Measurements from ENCODE around the gene AMACR.

AMACR gene

GRCh38 chr5:34007201-34007620 is 639 bp downstream of the AMACR start:
- DNase-seq (ENCODE audit: low spot score) = no peak

GRCh38 chr5:34005681-34006080 is 2.2 kb downstream of the AMACR start:
- no peak for DNase-seq (ENCODE audit: low spot score)

- no peak for DNase-seq (ENCODE audit: low spot score)
These were observed 2.6 kb downstream of the AMACR start for GRCh38 chr5:34005211-34005610.

- no peak for DNase-seq (ENCODE audit: low spot score)
These were observed 3.9 kb downstream of the AMACR start for GRCh38 chr5:34003941-34004340.

GRCh38 chr5:34002629-34003328 is 5.1 kb downstream of the AMACR start:
- no peak for DNase-seq (ENCODE audit: low spot score)

GRCh38 chr5:34001241-34001841 is 6.5 kb downstream of the AMACR start:
- no peak for DNase-seq (ENCODE audit: low spot score)

GRCh38 chr5:33999978-34000377 is 7.9 kb downstream of the AMACR start:
- no peak for DNase-seq (ENCODE audit: low spot score)

- DNase-seq (ENCODE audit: low spot score) = peak; percentile 25
These were observed 10.4 kb downstream of the AMACR start for GRCh38 chr5:33997331-33997983.

GRCh38 chr5:33995865-33996264 is 12.0 kb downstream of the AMACR start:
- DNase-seq (ENCODE audit: low spot score) = no peak

- no peak for DNase-seq (ENCODE audit: low spot score)
These were observed 13.0 kb downstream of the AMACR start for GRCh38 chr5:33994845-33995244.

GRCh38 chr5:33992864-33993263 is 15.0 kb downstream of the AMACR start:
- no peak for DNase-seq (ENCODE audit: low spot score)

- DNase-seq (ENCODE audit: low spot score) = no peak
These were observed 22.4 kb downstream of the AMACR start for GRCh38 chr5:33985447-33985846.

- DNase-seq (ENCODE audit: low spot score) = no peak
These were observed 23.2 kb downstream of the AMACR start, which contains the start of gene SLC45A2 for GRCh38 chr5:33984671-33985124. Gene SLC45A2 (minus strand): TSS chr5:33984693. CDS start chr5:33984583, 110 bp downstream.

GRCh38 chr5:33984178-33984577 is 23.7 kb downstream of the AMACR start:
- DNase-seq (ENCODE audit: low spot score) = no peak

GRCh38 chr5:33981408-33982162 is 26.3 kb downstream of the AMACR start:
- DNase-seq (ENCODE audit: low spot score) = no peak

GRCh38 chr5:33980030-33980429 is 27.8 kb downstream of the AMACR start:
- no peak for DNase-seq (ENCODE audit: low spot score)

GRCh38 chr5:33978306-33978705 is 29.5 kb downstream of the AMACR start:
- DNase-seq (ENCODE audit: low spot score) = no peak

GRCh38 chr5:33976307-33976706 is 31.5 kb downstream of the AMACR start:
- DNase-seq (ENCODE audit: low spot score) = no peak

- DNase-seq (ENCODE audit: low spot score) = no peak
These were observed 32.0 kb downstream of the AMACR start for GRCh38 chr5:33975852-33976251.

GRCh38 chr5:33973271-33973670 is 34.6 kb downstream of the AMACR start:
- DNase-seq (ENCODE audit: low spot score) = no peak

- peak; percentile 29 for DNase-seq (ENCODE audit: low spot score)
These were observed 38.0 kb downstream of the AMACR start for GRCh38 chr5:33969572-33970452.

Measured in germinal center (tissue), 1 donor.